Activated CD8-positive, alpha-beta T cell treated with anti-CD3 and anti-CD28 coated beads for 36 hours (primary cell): Measurements from ENCODE around the gene DSC2. TPM values are rescaled to one million over a fixed set of nuclear protein-coding genes. Genes with fewer than 3 reads are reported as not detected.
A peak's percentile ranks its signal among the peaks of the same experiment; 100 is the strongest.

Experiments
- ATAC-seq: fragments of 200-7000 bp; cut with Tn5 transposase; one replicate; pipeline ENCODE4 v1.10.0; 2021; ENCODE audit warnings: mild to moderate bottlenecking, moderate library complexity
- CTCF ChIA-PET: fragments of 350-600 bp; sonication (Branson Sonifier 250); formaldehyde crosslinking; loops from one replicate; lab custom pipeline; 2021; ENCODE audit warnings: antibody characterized with exemption; lab: Charles Lee
- POLR2A ChIA-PET: fragments of 350-600 bp; sonication (Branson Sonifier 250); formaldehyde crosslinking; loops from one replicate; lab custom pipeline; 2021; ENCODE audit warnings: antibody characterized with exemption; lab: Charles Lee
- DNase-seq: peaks from one replicate; pipeline ENCODE4 v3.0.0-alpha.2; 2020
- H3K27ac Mint-ChIP-seq: one replicate; pipeline ENCODE4 v1.8.0; 2021; ENCODE audit warnings: mild to moderate bottlenecking, mixed read lengths
- H3K27me3 Mint-ChIP-seq: one replicate; pipeline ENCODE4 v1.8.0; 2021; ENCODE audit warnings: mixed read lengths
- H3K36me3 Mint-ChIP-seq: one replicate; pipeline ENCODE4 v1.8.0; 2021; ENCODE audit warnings: low read depth, mixed read lengths
- H3K4me1 Mint-ChIP-seq: one replicate; pipeline ENCODE4 v1.8.0; 2021; ENCODE audit warnings: low read depth, mixed read lengths
- H3K4me3 Mint-ChIP-seq: one replicate; pipeline ENCODE4 v1.8.0; 2021; ENCODE audit warnings: mild to moderate bottlenecking, moderate library complexity, mixed read lengths
- H3K9me3 Mint-ChIP-seq: one replicate; pipeline ENCODE4 v1.8.0; 2021; ENCODE audit warnings: mixed read lengths
- CTCF ChIP-seq: fragments of 200-600 bp; IDR thresholded peaks from one replicate; pipeline ENCODE4 v1.8.0; 2022; ENCODE audit warnings: antibody characterized with exemption, mild to moderate bottlenecking
- intact Hi-C: fragments of 100-400 bp; cut with micrococcal nuclease; formaldehyde crosslinking; loops from one replicate; pipeline ENCODE4 v1.10.0; 2022
- total RNA-seq, 2 experiments: library from RNA; stranded (reverse); gene quantifications; one replicate each; pipeline ENCODE4 v1.2.3, GENCODE V29; 2021

The DSC2 gene
- total RNA-seq, 2 experiments from 2014 or later = not detected

GRCh38 chr18:31103423-31103822 lies 1.2 kb upstream of the DSC2 start:
- no peak for TF ChIP-seq CTCF
- Mint-ChIP-seq H3K4me1 (no peaks in the 10 kb centered on the region), H3K9me3 (no peaks in the 10 kb centered on the region), H3K36me3 (peaks cover 1% of the 10 kb centered on the region), H3K4me3 (no peak overlapping the region), H3K27me3 (peaks cover 17% of the 10 kb centered on the region), H3K27ac (no peak overlapping the region)
- ATAC-seq (no peak), DNase-seq (no peak)
- intact Hi-C loops = no loop called here
- ChIA-PET POLR2A (no interaction called here), CTCF (interaction anchor here (1.3 kb wide), 1 partner anchor 13 kb away, joined by 3 read pairs; no protein-coding TSS in a partner anchor)

DNA sequence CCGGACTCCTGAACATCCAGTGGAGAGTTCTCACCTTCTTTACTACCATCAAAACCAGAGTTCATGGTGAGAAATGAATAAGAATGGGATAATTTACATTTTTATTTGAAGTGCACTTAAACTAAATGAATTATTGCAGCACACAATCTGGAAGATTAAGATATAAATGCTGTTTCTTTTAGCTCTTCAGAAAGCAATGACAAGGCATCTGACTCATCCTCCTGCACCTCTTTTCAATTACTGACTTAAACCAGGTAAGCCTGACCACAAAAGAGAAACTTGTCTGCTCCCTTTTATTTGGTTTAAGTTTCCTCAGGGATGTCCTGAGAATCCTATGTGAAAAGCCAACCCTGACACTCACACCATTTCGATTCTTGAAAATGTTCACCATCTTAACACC lies 720 bp upstream of the DSC2 start:
- POLR2A ChIA-PET = no interaction called here
- intact Hi-C loops = no loop called here
- Mint-ChIP-seq H3K4me1 (no peaks in the 10 kb centered on the region), H3K27ac (no peak overlapping the region), H3K36me3 (peaks cover 1% of the 10 kb centered on the region), H3K27me3 (peaks cover 17% of the 10 kb centered on the region), H3K9me3 (no peaks in the 10 kb centered on the region), H3K4me3 (no peak overlapping the region)
- CTCF ChIA-PET = no interaction called here
- ATAC-seq (no peak), DNase-seq (no peak)
- TF ChIP-seq CTCF = no peak

DNA sequence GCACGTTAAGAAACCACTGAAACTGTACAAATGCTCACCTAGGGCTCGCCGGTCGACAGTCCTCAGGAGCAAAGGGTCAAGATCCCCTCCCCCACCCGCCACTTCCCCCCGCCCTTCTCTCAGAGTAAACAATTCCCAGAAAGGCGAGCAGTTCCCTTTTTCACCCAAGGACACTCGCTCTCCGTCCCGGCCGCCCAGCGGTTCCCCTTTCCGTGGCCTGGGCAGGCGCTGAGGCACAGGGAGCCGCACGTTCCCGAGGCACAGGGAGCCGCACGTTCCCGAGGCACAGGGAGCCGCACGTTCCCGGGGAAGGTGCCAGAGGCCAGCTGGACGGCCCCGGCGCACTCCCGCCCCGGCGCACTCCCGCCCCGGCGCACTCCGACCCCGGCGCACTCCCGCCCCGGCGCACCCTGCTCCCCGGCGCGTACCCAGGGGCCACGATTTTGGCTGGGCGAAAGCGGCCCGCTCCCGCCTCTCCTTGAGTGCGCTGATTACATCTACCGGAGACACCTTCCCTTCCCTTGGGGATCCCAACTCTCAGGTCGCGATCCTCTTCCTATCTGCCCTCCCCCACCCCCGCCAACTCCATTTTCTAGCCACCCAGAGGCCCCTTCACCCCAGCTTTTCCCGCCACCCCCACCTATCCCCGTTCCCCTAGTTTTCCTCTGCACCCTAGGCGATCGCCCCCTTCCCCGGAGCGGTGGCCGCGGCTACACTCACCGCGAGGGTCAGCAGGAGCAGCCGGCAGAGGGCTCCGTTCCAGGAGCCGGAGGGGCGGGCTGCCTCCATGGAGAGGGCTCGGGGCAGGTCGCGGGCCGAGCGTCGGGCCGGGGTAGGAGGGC lies 817 bp downstream of the DSC2 start:
- H3K9me3 Mint-ChIP-seq = peaks cover 1% of the 10 kb centered on the region
- no peak overlapping the region for H3K27ac Mint-ChIP-seq
- intact Hi-C loops = no loop called here
- H3K36me3 Mint-ChIP-seq = peaks cover 1% of the 10 kb centered on the region
- TF ChIP-seq CTCF = no peak
- CTCF ChIA-PET = no interaction called here
- peaks cover 17% of the 10 kb centered on the region for H3K27me3 Mint-ChIP-seq
- POLR2A ChIA-PET = no interaction called here
- no peak for DNase-seq
- no peaks in the 10 kb centered on the region for H3K4me1 Mint-ChIP-seq
- no peak for ATAC-seq
- peak overlapping the region; percentile 19 for H3K4me3 Mint-ChIP-seq

DNA sequence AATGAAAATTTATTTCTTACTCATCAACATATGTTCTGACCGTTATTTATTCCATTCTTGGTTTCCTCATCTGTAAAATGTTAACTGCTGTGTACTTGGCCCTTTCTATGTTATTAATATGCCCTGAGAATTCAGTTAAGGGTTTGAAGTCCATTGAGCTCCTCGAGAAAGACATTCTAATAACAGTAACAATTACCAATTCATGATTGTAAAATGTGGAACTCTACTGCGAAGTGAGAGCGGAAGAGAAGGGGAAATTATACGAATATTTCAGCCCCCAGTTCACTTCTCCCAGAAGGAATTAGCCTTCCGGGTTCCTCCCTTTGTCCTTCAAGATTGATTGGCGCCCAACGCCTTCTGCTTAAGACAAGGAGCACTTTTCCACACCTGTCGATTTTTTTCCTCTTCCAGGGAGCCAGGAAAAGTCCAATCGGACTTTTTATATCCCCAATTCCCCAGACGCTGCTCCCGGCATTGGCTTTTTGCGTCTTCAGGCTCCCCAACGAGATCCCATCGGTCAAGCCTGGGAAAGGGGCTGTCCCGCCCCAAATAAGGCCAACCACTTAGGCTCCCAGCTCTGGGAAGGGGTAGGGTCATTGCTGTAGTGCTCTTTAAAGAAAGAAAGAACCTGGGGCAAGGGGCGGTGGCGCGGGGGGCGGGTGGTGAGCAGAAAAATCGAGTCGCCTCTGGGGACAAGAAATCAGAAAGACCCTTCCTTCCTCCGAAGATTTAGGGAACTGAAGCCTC lies 1.6 kb downstream of the DSC2 start:
- peak overlapping the region; percentile 19 for H3K4me3 Mint-ChIP-seq
- H3K27me3 Mint-ChIP-seq = peaks cover 17% of the 10 kb centered on the region
- H3K36me3 Mint-ChIP-seq = peaks cover 1% of the 10 kb centered on the region
- no peak overlapping the region for H3K27ac Mint-ChIP-seq
- no peaks in the 10 kb centered on the region for H3K4me1 Mint-ChIP-seq
- peaks cover 1% of the 10 kb centered on the region for H3K9me3 Mint-ChIP-seq
- CTCF ChIA-PET = no interaction called here
- intact Hi-C loops = no loop called here
- no peak for ATAC-seq
- no peak for TF ChIP-seq CTCF
- POLR2A ChIA-PET = no interaction called here
- no peak for DNase-seq
